ENCODE data around the gene ARRDC1. TPM values are rescaled to one million over a fixed set of nuclear protein-coding genes. Genes with fewer than 3 reads are reported as not detected.

Gene ARRDC1
- total and polyA plus RNA-seq, 9 of the 15 experiments (the other 6 are each of a cell fraction or from before 2014, with no cell fraction given): 0.21 to 45.3 (median 18.6) TPM

DNA sequence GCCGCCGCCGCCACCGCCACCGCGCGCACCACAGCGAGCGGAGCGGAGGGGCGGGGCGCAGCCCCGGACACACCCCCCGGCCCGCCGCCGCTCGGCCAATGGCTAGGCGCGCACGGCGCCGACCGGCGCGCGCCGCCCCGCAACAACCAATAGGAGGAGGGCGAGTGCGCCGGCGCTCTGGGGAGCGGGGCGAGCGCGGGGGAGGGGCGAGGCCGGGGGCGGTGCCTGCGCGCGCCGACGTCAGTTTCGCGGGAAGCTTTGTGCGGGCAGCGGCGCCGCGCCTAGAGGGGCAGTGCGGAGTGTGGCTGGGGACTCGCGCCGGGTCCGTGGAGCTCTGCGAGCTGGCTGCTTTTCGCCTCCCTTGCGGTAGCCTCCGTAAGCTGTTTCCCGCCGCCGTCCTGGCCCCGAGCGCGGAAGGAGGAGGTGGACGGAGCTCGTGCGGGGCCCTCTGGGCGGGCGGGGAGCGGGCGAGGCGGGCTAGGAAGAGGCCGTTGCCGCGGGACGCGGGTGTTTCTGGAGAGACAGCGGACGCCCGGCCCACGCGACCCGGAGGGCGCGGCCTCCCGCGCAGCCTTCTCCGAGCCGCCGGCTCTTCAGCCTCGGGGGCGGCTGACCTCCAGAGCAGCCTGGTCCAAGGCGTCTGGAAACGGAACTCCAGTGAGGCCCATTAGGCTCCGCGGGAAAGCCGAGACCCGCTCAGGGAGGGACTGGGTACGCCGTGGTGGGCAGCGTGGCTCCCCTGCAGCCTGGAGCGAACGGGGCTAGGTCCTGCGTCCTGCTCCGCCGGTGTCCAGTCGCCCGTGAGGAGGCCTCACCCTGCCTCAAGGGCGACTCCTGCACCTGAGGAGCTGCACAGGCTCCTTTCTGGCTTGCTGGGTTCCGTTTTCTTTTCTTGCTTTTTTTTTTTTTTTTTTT, 14.8 kb upstream of the ARRDC1 start, which contains the start of gene ZMYND19 (continued):
- TF ChIP-seq SNRNP70 (optimal IDR thresholded peaks at IDR 0.05; ENCODE audit: low read depth, low read length) (no peak), U2AF2 (optimal IDR thresholded peaks at IDR 0.05; ENCODE audit: low read depth, low read length) (no peak), NR2C1 (IDR thresholded peaks at IDR 0.05) (no peak), NR2C1 (tag; IDR thresholded peaks at IDR 0.05) (no peak), NFE2 (IDR thresholded peaks at IDR 0.05; ENCODE audit: low read depth) (peak; percentile 19; the same call in 1 of the 2 replicates), SPI1 (IDR thresholded peaks at IDR 0.05; ENCODE audit: borderline replicate concordance, low read depth, low read length) (peak; percentile 62; the same call in 1 of the 2 replicates), BRD9 (IDR thresholded peaks at IDR 0.05; ENCODE audit: low read depth, partially characterized antibody) (no peak), ERF (CRISPR knock-in tag; IDR thresholded peaks at IDR 0.05) (no peak), RBM22 (IDR thresholded peaks at IDR 0.05; ENCODE audit: low read depth, low read length, poor library complexity, severe bottlenecking) (no peak), ZNF778 (CRISPR knock-in tag; IDR thresholded peaks at IDR 0.05) (no peak), LCOR (CRISPR knock-in tag; IDR thresholded peaks at IDR 0.05) (no peak), SMAD3 (CRISPR knock-in tag; conservative IDR thresholded peaks at IDR 0.05) (no peak), ESRRB (CRISPR knock-in tag; IDR thresholded peaks at IDR 0.05; ENCODE audit: borderline replicate concordance) (no peak), TFAM (CRISPR knock-in tag; conservative IDR thresholded peaks at IDR 0.05) (no peak), NCOA6 (IDR thresholded peaks at IDR 0.05) (no peak), ZNF24 (IDR thresholded peaks at IDR 0.05) (no peak)
- TF ChIP-seq, protein P1, sequence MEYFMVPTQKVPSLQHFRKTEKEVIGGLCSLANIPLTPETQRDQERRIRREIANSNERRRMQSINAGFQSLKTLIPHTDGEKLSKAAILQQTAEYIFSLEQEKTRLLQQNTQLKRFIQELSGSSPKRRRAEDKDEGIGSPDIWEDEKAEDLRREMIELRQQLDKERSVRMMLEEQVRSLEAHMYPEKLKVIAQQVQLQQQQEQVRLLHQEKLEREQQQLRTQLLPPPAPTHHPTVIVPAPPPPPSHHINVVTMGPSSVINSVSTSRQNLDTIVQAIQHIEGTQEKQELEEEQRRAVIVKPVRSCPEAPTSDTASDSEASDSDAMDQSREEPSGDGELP (CRISPR knock-in tag; IDR thresholded peaks at IDR 0.05; ENCODE audit: borderline replicate concordance): no peak; the same call in 1 of the 2 replicates
- TF ChIP-seq, protein P2, sequence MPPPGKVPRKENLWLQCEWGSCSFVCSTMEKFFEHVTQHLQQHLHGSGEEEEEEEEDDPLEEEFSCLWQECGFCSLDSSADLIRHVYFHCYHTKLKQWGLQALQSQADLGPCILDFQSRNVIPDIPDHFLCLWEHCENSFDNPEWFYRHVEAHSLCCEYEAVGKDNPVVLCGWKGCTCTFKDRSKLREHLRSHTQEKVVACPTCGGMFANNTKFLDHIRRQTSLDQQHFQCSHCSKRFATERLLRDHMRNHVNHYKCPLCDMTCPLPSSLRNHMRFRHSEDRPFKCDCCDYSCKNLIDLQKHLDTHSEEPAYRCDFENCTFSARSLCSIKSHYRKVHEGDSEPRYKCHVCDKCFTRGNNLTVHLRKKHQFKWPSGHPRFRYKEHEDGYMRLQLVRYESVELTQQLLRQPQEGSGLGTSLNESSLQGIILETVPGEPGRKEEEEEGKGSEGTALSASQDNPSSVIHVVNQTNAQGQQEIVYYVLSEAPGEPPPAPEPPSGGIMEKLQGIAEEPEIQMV (tag; conservative IDR thresholded peaks at IDR 0.05; ENCODE audit: low read depth): no peak
- TF ChIP-seq, protein P3, sequence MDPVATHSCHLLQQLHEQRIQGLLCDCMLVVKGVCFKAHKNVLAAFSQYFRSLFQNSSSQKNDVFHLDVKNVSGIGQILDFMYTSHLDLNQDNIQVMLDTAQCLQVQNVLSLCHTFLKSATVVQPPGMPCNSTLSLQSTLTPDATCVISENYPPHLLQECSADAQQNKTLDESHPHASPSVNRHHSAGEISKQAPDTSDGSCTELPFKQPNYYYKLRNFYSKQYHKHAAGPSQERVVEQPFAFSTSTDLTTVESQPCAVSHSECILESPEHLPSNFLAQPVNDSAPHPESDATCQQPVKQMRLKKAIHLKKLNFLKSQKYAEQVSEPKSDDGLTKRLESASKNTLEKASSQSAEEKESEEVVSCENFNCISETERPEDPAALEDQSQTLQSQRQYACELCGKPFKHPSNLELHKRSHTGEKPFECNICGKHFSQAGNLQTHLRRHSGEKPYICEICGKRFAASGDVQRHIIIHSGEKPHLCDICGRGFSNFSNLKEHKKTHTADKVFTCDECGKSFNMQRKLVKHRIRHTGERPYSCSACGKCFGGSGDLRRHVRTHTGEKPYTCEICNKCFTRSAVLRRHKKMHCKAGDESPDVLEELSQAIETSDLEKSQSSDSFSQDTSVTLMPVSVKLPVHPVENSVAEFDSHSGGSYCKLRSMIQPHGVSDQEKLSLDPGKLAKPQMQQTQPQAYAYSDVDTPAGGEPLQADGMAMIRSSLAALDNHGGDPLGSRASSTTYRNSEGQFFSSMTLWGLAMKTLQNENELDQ (CRISPR knock-in tag; IDR thresholded peaks at IDR 0.05; ENCODE audit: borderline replicate concordance): no peak
- TF ChIP-seq, protein P4, sequence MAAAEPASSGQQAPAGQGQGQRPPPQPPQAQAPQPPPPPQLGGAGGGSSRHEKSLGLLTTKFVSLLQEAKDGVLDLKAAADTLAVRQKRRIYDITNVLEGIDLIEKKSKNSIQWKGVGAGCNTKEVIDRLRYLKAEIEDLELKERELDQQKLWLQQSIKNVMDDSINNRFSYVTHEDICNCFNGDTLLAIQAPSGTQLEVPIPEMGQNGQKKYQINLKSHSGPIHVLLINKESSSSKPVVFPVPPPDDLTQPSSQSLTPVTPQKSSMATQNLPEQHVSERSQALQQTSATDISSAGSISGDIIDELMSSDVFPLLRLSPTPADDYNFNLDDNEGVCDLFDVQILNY (CRISPR knock-in tag; IDR thresholded peaks at IDR 0.05): no peak
- TF ChIP-seq, protein P5, sequence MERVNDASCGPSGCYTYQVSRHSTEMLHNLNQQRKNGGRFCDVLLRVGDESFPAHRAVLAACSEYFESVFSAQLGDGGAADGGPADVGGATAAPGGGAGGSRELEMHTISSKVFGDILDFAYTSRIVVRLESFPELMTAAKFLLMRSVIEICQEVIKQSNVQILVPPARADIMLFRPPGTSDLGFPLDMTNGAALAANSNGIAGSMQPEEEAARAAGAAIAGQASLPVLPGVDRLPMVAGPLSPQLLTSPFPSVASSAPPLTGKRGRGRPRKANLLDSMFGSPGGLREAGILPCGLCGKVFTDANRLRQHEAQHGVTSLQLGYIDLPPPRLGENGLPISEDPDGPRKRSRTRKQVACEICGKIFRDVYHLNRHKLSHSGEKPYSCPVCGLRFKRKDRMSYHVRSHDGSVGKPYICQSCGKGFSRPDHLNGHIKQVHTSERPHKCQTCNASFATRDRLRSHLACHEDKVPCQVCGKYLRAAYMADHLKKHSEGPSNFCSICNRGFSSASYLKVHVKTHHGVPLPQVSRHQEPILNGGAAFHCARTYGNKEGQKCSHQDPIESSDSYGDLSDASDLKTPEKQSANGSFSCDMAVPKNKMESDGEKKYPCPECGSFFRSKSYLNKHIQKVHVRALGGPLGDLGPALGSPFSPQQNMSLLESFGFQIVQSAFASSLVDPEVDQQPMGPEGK (CRISPR knock-in tag; IDR thresholded peaks at IDR 0.05; ENCODE audit: borderline replicate concordance): no peak

Measured in K562 (cell line).